HG02759 (cell line): ENCODE data around the gene DRD5.

Source experiments
- ATAC-seq: cut with Tn5 transposase; IDR thresholded peaks from one replicate; pipeline ENCODE4 v1.9.1; 2021; ENCODE audit warnings: mild to moderate bottlenecking, moderate library complexity; ENCODE audit not compliant: unreplicated experiment

Gene DRD5

GRCh38 chr4:9812501-9813340 is 31.3 kb downstream of the DRD5 start:
- ATAC-seq = no peak

- ATAC-seq = no peak
Observed at GRCh38 chr4:9816285-9816684, 34.9 kb downstream of the DRD5 start.

- no peak for ATAC-seq
Observed at GRCh38 chr4:9820343-9820742, 38.9 kb downstream of the DRD5 start.

GRCh38 chr4:9825049-9825448 is 43.6 kb downstream of the DRD5 start:
- ATAC-seq = no peak

GRCh38 chr4:9826551-9826950 is 45.1 kb downstream of the DRD5 start:
- no peak for ATAC-seq

- no peak for ATAC-seq
Observed at GRCh38 chr4:9832640-9833039, 51.2 kb downstream of the DRD5 start.

GRCh38 chr4:9833421-9833820 is 52.0 kb downstream of the DRD5 start:
- ATAC-seq = no peak
